NB4 (cell line): Measurements from ENCODE around the gene FOXD4L4.
"Not testable (repeated sequence)": the region's sequence is repeated elsewhere in the genome, so short reads cannot be mapped to it uniquely, and the experiment has no call there.

Experiments used
- DNase-seq: peaks from one replicate; pipeline ENCODE4 v3.0.0; 2010; ENCODE audit warnings: low read depth
- H3K4me3 ChIP-seq: one replicate; pipeline ENCODE4 v1.5.1; 2011; ENCODE audit warnings: mild to moderate bottlenecking, low read depth, low read length, moderate library complexity

Gene FOXD4L4

GRCh38 chr9:65737096-65737564 lies at the start of gene FOXD4L4:
Gene FOXD4L4, plus strand, starts transcription at chr9:65737146. Its CDS starts 0 bp downstream, at chr9:65737146.
- H3K4me3 ChIP-seq, DNase-seq: not testable (repeated sequence)

GRCh38 chr9:65703550-65703949 lies 33.4 kb upstream of the FOXD4L4 start:
- DNase-seq, H3K4me3 ChIP-seq: not testable (repeated sequence)

DNA sequence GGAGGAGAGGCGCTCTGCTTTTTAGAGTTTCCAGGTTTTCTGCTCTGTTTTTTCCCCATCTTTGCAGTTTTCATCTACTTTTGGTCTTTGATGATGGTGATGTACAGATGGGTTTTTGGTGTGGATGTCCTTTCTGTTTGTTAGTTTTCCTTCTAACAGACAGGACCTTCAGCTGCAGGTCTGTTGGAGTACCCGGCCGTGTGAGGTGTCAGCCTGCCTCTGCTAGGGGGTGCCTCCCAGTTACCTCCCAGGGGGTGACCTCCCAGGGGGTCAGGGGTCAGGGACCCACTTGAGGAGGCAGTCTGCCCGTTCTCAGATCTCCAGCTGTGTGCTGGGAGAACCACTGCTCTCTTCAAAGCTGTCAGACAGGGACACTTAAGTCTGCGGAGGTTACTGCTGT lies 22.5 kb upstream of the FOXD4L4 start:
- not testable (repeated sequence) for DNase-seq, H3K4me3 ChIP-seq

DNA sequence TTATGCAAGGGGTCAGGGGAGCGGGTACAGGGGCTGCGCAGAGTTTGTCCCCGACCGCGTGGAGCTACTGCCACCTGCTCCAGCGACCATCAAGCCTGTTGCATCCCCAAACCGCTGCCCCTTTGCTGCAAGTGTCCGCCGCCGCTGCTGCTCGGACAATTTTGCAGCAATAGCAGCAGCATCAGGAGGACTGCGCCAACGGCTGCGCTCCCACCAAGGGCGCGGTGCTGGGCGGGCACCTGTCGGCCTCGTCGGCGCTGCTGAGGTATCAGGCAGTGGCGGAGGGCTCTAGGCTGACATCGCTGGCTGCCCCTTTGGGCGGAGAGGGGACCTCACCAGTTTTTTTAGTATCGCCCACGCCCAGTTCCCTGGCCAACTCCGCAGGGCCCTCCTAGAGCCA lies 1.2 kb downstream of the FOXD4L4 start:
- H3K4me3 ChIP-seq, DNase-seq: not testable (repeated sequence)
